HG02938 (cell line): ENCODE results near the gene TTLL9.

Source experiments
- ATAC-seq: cut with Tn5 transposase; IDR thresholded peaks from one replicate; pipeline ENCODE4 v1.9.1; 2021; ENCODE audit warnings: mild to moderate bottlenecking, moderate library complexity; ENCODE audit not compliant: unreplicated experiment

Gene TTLL9

GRCh38 chr20:31877684-31878083, 7.2 kb downstream of the TTLL9 start:
- ATAC-seq: no peak

GRCh38 chr20:31879143-31879987, 8.9 kb downstream of the TTLL9 start:
- peak; percentile 83 for ATAC-seq

GRCh38 chr20:31881945-31882344, 11.5 kb downstream of the TTLL9 start:
- no peak for ATAC-seq

- ATAC-seq: no peak
Measured at GRCh38 chr20:31883829-31884228, 13.4 kb downstream of the TTLL9 start.

- ATAC-seq: no peak
Measured at GRCh38 chr20:31890646-31891045, 20.2 kb downstream of the TTLL9 start.

GRCh38 chr20:31894980-31895675, 24.7 kb downstream of the TTLL9 start:
- peak; percentile 98 for ATAC-seq

GRCh38 chr20:31896049-31896448, 25.6 kb downstream of the TTLL9 start:
- no peak for ATAC-seq

GRCh38 chr20:31897541-31897940, 27.1 kb downstream of the TTLL9 start:
- ATAC-seq: no peak

GRCh38 chr20:31901615-31902014, 31.2 kb downstream of the TTLL9 start:
- no peak for ATAC-seq

GRCh38 chr20:31903627-31904386, 33.4 kb downstream of the TTLL9 start:
- no peak for ATAC-seq

- ATAC-seq: no peak
Measured at GRCh38 chr20:31906001-31906400, 35.6 kb downstream of the TTLL9 start.

GRCh38 chr20:31907046-31907445, 36.6 kb downstream of the TTLL9 start:
- ATAC-seq: no peak

GRCh38 chr20:31908016-31908415, 37.6 kb downstream of the TTLL9 start:
- ATAC-seq: no peak

- ATAC-seq: no peak
Measured at GRCh38 chr20:31908424-31908823, 38.0 kb downstream of the TTLL9 start.

GRCh38 chr20:31909253-31910070, 39.0 kb downstream of the TTLL9 start:
- ATAC-seq: no peak

GRCh38 chr20:31910071-31910803, 39.8 kb downstream of the TTLL9 start:
- no peak for ATAC-seq

- no peak for ATAC-seq
Measured at GRCh38 chr20:31913431-31914157, 43.2 kb downstream of the TTLL9 start.

GRCh38 chr20:31914170-31914569, 43.7 kb downstream of the TTLL9 start:
- ATAC-seq: no peak
